ENCODE results near the gene PLXNA4.

Gene PLXNA4

DNA sequence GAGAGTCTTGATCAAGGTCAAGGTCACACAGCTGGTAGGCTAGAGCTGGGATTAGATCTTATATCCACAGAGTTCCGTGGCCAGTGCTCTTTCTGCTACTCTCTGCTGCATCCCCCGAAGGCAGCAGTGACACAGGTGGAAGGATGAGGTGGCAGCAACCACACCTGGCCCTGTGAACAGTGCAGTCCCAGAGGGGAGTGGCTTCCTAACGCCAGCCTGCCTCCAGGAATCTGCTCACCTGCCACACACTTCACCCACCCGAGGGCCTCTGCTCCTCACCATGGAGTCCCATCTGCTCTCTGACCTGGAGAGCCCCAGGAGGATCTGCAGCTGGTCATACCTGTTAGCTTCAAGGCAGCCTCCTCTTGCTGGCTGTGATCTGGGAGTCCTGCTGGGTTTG lies 484.2 kb downstream of the PLXNA4 start:
- TF ChIP-seq, protein P1, sequence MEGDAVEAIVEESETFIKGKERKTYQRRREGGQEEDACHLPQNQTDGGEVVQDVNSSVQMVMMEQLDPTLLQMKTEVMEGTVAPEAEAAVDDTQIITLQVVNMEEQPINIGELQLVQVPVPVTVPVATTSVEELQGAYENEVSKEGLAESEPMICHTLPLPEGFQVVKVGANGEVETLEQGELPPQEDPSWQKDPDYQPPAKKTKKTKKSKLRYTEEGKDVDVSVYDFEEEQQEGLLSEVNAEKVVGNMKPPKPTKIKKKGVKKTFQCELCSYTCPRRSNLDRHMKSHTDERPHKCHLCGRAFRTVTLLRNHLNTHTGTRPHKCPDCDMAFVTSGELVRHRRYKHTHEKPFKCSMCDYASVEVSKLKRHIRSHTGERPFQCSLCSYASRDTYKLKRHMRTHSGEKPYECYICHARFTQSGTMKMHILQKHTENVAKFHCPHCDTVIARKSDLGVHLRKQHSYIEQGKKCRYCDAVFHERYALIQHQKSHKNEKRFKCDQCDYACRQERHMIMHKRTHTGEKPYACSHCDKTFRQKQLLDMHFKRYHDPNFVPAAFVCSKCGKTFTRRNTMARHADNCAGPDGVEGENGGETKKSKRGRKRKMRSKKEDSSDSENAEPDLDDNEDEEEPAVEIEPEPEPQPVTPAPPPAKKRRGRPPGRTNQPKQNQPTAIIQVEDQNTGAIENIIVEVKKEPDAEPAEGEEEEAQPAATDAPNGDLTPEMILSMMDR (IDR thresholded peaks at IDR 0.05; ENCODE audit: control extremely low read depth, extremely low read depth, low read depth, missing control alignments): no peak
- no peak for DNase-seq (ENCODE audit: extremely low spot score)
- ChIA-PET POLR2A (no interaction called here), CTCF (interaction anchor here (1.0 to 1.2 kb wide), 2 partner anchors 24 to 48 kb away, joined by 3 read pairs; no protein-coding TSS in a partner anchor)

DNA sequence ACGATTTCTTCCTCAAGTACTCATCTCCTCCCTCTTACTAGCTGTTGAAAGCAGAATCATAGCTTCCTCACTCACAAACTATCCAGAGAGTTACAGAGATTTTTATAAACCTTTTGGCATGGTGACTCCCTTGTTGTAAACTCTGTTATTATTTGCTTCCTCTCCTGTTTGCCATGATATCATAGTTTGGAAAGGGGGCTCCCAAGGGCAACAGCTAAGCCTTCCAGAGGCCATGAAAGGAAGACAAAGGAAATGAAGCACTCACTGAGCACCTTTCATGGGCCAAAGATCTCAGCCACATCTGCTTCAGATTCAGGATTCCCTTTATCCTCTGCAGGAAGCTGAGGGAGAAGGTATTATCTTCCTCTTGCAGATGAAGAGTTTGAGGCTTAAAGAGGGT lies 484.6 kb downstream of the PLXNA4 start:
- TF ChIP-seq, protein P1 (IDR thresholded peaks at IDR 0.05; ENCODE audit: control extremely low read depth, extremely low read depth, low read depth, missing control alignments): no peak
- no peak for DNase-seq (ENCODE audit: extremely low spot score)
- CTCF ChIA-PET: interaction anchor here (1.0 to 1.2 kb wide), 2 partner anchors 24 to 48 kb away, joined by 3 read pairs; no protein-coding TSS in a partner anchor
- POLR2A ChIA-PET: no interaction called here

DNA sequence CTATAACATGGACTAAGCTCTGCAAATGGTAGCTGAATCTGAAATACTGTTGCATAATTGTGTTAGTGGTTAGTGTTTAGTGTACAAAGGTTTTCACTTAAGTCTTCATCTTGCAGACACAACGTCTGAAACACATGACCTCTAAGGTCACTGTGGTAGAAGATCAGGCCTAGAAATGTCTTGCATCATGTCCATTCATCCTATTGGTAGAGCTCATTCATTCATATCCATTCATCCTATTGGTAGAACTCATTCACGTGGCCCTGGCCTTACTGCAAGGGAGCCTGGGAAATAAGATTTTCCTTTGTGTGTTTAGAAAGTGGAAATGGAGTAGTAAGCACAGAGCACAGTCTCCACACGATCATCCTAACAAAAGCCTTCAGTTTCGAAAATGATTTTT lies 485.8 kb downstream of the PLXNA4 start:
- TF ChIP-seq, protein P1 (IDR thresholded peaks at IDR 0.05; ENCODE audit: control extremely low read depth, extremely low read depth, low read depth, missing control alignments): no peak
- POLR2A ChIA-PET: no interaction called here
- DNase-seq (ENCODE audit: extremely low spot score): no peak
- CTCF ChIA-PET: no interaction called here

DNA sequence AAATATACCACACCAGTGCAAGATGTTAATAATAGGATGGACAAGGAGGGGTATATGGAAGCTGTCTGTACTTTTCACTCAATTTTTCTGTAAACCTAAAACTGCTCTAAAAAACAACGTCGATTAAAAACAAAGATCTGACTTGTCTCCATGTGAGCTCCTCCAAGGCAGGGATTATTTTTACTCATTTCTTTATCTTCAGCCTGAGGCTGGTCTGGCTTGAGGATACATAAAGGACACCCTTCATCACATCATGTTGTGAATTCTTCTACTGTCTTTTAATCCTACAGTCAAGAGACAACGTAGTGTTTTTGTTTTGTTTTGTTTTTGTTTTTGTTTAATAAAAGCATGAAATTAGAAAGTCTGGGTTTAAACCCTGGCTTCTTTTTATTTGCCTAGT lies 486.9 kb downstream of the PLXNA4 start:
- CTCF ChIA-PET: no interaction called here
- TF ChIP-seq, protein P1 (IDR thresholded peaks at IDR 0.05; ENCODE audit: control extremely low read depth, extremely low read depth, low read depth, missing control alignments): no peak
- no peak for DNase-seq (ENCODE audit: extremely low spot score)
- POLR2A ChIA-PET: no interaction called here

DNA sequence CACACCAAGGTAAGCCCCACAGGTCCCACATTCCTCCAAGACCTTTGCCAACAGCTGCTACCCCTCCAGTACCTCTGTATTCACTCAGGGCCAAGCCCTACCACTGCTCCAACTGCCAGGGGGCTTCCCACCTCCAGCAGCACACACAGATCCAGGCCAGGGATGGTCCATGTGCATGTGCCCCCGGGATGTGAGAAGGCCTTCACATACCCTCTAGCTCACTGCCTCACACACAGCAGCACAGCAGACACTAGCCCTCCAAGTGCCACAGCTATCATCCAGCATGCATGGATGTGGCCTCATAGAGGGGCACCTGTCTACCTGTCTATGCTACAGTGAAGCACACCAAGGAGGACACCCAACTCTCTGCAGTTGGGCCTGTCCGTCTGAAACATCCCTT lies 488.8 kb downstream of the PLXNA4 start:
- CTCF ChIA-PET: no interaction called here
- POLR2A ChIA-PET: no interaction called here
- DNase-seq (ENCODE audit: extremely low spot score): no peak
- TF ChIP-seq, protein P1 (IDR thresholded peaks at IDR 0.05; ENCODE audit: control extremely low read depth, extremely low read depth, low read depth, missing control alignments): no peak

DNA sequence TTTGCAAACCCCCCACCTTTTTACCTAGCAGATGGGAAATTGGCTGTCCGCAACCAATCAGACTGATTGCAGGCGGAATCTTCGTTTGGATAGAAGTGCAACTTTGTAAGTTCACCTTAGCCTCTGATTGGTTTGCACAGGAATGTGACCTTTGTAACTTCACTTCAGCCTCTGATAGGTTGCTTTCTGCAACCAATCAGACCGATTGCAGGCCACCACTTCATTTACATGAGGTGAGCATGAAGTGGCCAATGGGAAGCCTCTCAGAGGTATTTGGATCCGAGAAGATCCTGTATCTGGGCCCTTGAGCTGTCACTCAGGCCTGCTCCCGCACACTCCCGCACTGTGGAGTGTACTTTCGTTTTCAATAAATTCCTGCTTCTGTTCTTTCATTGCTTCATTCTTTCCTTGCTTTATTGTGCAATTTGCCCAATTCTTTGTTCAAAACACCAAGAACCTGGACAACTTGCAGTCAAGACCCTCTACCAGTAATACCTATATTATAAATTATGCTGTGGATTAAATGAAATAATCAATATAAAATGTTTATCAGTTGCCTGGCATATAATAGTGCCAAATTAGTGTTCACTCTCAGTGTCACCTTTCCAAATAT lies 491.4 kb downstream of the PLXNA4 start:
- TF ChIP-seq, protein P1 (IDR thresholded peaks at IDR 0.05; ENCODE audit: control extremely low read depth, extremely low read depth, low read depth, missing control alignments): no peak
- ChIA-PET CTCF (no interaction called here), POLR2A (interaction anchor here (0.5 kb wide), 1 partner anchor 40 kb away, joined by 4 read pairs; no protein-coding TSS in a partner anchor)
- DNase-seq (ENCODE audit: extremely low spot score): no peak
